ENCODE results near the gene UNG. TPM values are rescaled to one million over a fixed set of nuclear protein-coding genes. Genes with fewer than 3 reads are reported as not detected.
A peak's percentile ranks its signal among the peaks of the same experiment; 100 is the strongest.

The UNG gene
- total and polyA plus RNA-seq, 2 donors (not counting 3 experiments of a cell fraction or from before 2014, with no cell fraction given), result 21.5 to 46.7 TPM

- H3K9me1 ChIP-seq (replicated peaks; ENCODE audit: control insufficient read depth, extremely low read depth, insufficient read depth, low read length), result no peaks in the 10 kb centered on the region
- dilution Hi-C loops (cut with MboI; ENCODE audit: extremely low pct_ligation_motif_present, low sequenced_read_pairs), result no loop called here
- H3K4me2 ChIP-seq (ENCODE audit: insufficient read depth, low read length), result peak overlapping the region; percentile 67
- no peaks in the 10 kb centered on the region for H3K9me3 ChIP-seq (replicated peaks; ENCODE audit: control insufficient read depth, insufficient read depth, low read length)
- BruUV-seq (replicated peaks), result no TSS peak
- H3K9ac ChIP-seq (replicated peaks; ENCODE audit: extremely low read depth, insufficient read depth, low read length), result no peak overlapping the region
- FAIRE-seq (no peak), DNase-seq (ENCODE audit: low read depth, low spot score) (no peak)
- peaks cover 5 to 7% of the 10 kb centered on the region in 2 experiments for H3K36me3 ChIP-seq (ENCODE audit: control insufficient read depth in 2 of 2, extremely low read depth in 1 of 2, insufficient read depth in 2 of 2, low read length in 2 of 2)
- H3K27ac ChIP-seq (ENCODE audit: insufficient read depth, low read depth, low read length), result no peak overlapping the region
- intact Hi-C loops (cut with micrococcal nuclease), result loop anchor here (1.0 to 5.0 kb wide), 2 partner anchors 244 to 365 kb away; partner anchors contain the start of gene CORO1C
- peak overlapping the region; percentile 22 to 91 (median 32) for H3K4me3 ChIP-seq (replicated peaks in 1 of 3; ENCODE audit: insufficient read depth in 1 of 3, low read depth in 1 of 3, low read length in 3 of 3)
- no peak for TF ChIP-seq GATA2 (IDR thresholded peaks at IDR 0.05; ENCODE audit: insufficient read depth, insufficient read length, low read depth, low read length)
- TF ChIP-seq JUN (IDR thresholded peaks at IDR 0.05; ENCODE audit: borderline replicate concordance, insufficient read depth, insufficient read length, low read depth), result no peak
- no peak for TF ChIP-seq POLR2AphosphoS5 (IDR thresholded peaks at IDR 0.05; ENCODE audit: insufficient read depth, low read depth, low read length)
- no peak for TF ChIP-seq CTCF (IDR thresholded peaks at IDR 0.05; ENCODE audit: extremely low read depth in 1 of 2, insufficient read depth in 1 of 2, low read depth in 1 of 2, low read length in 2 of 2)
- TF ChIP-seq FOS (IDR thresholded peaks at IDR 0.05; ENCODE audit: borderline replicate concordance, insufficient read depth, low read length), result no peak
- TF ChIP-seq EZH2 (IDR thresholded peaks at IDR 0.05; ENCODE audit: borderline replicate concordance, low read depth, low read length, severe bottlenecking), result no peak
- TF ChIP-seq MYC (IDR thresholded peaks at IDR 0.05; ENCODE audit: low read depth, low read length), result no peak
- TF ChIP-seq MAX (IDR thresholded peaks at IDR 0.05; ENCODE audit: insufficient read depth, insufficient read length), result no peak
- no peak for TF ChIP-seq POLR2A (IDR thresholded peaks at IDR 0.05; ENCODE audit: low read depth, low read length)
- peak overlapping the region; percentile 96 for H2AFZ ChIP-seq (ENCODE audit: low read depth, low read length)
- no peaks in the 10 kb centered on the region for H3K27me3 ChIP-seq (ENCODE audit: control insufficient read depth in 2 of 2, insufficient read depth in 2 of 2, low read length in 2 of 2)
- peaks cover 19% of the 10 kb centered on the region for H3K4me1 ChIP-seq (ENCODE audit: control insufficient read depth, extremely low read depth, insufficient read depth, low read length)
- POLR2A ChIA-PET, result interaction anchor here (0.6 kb wide), 1 partner anchor 535 kb away, joined by 3 read pairs; the partner anchor contains the start of gene ISCU
- peaks cover 15% of the 10 kb centered on the region for H3K79me2 ChIP-seq (ENCODE audit: control insufficient read depth, insufficient read depth, low read length)
- no peaks in the 10 kb centered on the region for H4K20me1 ChIP-seq (replicated peaks; ENCODE audit: control insufficient read depth, extremely low read depth, insufficient read depth, low read length)
- CTCF ChIA-PET, result interaction anchor here (0.6 to 0.9 kb wide), 2 partner anchors 216 to 1865 kb away, joined by 3 to 5 read pairs; no protein-coding TSS in a partner anchor
Measured at GRCh38 chr12:109097140-109097434, 310 bp upstream of the UNG start.

Measured in endothelial cell of umbilical vein (primary cell).